Activated naive CD4-positive, alpha-beta T cell treated with anti-CD3 and anti-CD28 coated beads, Interleukin-2, amount 10 ng/mL, durations not matched to agents 7 days and 5 days (primary cell): ENCODE measurements around the gene GLUD1.
"Not testable (repeated sequence)": the region's sequence is repeated elsewhere in the genome, so short reads cannot be mapped to it uniquely, and the experiment has no call there.

Source experiments
- CTCF ChIA-PET: fragments of 350-600 bp; sonication (Branson Sonifier 250); formaldehyde crosslinking; loops from one replicate; lab custom pipeline; 2021; ENCODE audit warnings: antibody characterized with exemption; lab: Charles Lee
- DNase-seq: peaks from one replicate; pipeline ENCODE4 v3.0.0-alpha.2; 2020
- H3K27ac Mint-ChIP-seq: one replicate; pipeline ENCODE4 v1.8.0; 2021; ENCODE audit warnings: mild to moderate bottlenecking, moderate library complexity, mixed read lengths
- H3K27me3 Mint-ChIP-seq: one replicate; pipeline ENCODE4 v1.8.0; 2021; ENCODE audit warnings: mild to moderate bottlenecking, mixed read lengths
- H3K36me3 Mint-ChIP-seq: one replicate; pipeline ENCODE4 v1.8.0; 2021; ENCODE audit warnings: mixed read lengths
- H3K4me1 Mint-ChIP-seq: one replicate; pipeline ENCODE4 v1.8.0; 2021; ENCODE audit warnings: mixed read lengths
- H3K4me3 Mint-ChIP-seq: one replicate; pipeline ENCODE4 v1.8.0; 2021; ENCODE audit warnings: mild to moderate bottlenecking, moderate library complexity, mixed read lengths
- H3K9me3 Mint-ChIP-seq: one replicate; pipeline ENCODE4 v1.8.0; 2021; ENCODE audit warnings: mixed read lengths

The GLUD1 gene

GRCh38 chr10:87079106-87079836 lies 15.4 kb downstream of the GLUD1 start:
- Mint-ChIP-seq H3K36me3 (peaks cover 37% of the 10 kb centered on the region), H3K4me3 (no peak overlapping the region), H3K4me1 (peaks cover 20% of the 10 kb centered on the region), H3K27ac (no peak overlapping the region), H3K9me3 (peaks cover 2% of the 10 kb centered on the region), H3K27me3 (no peaks in the 10 kb centered on the region)
- CTCF ChIA-PET = no interaction called here
- no peak for DNase-seq

- DNase-seq, H3K9me3 Mint-ChIP-seq, H3K4me1 Mint-ChIP-seq, H3K27ac Mint-ChIP-seq, H3K4me3 Mint-ChIP-seq, CTCF ChIA-PET, H3K27me3 Mint-ChIP-seq: not testable (repeated sequence)
- H3K36me3 Mint-ChIP-seq = peaks cover 39% of the 10 kb centered on the region
These were observed 18.2 kb downstream of the GLUD1 start for GRCh38 chr10:87076421-87076820.

GRCh38 chr10:87072449-87072848 lies 22.2 kb downstream of the GLUD1 start:
- Mint-ChIP-seq H3K4me3 (no peak overlapping the region), H3K27ac (no peak overlapping the region), H3K4me1 (no peaks in the 10 kb centered on the region), H3K27me3 (no peaks in the 10 kb centered on the region), H3K36me3 (peaks cover 42% of the 10 kb centered on the region), H3K9me3 (no peaks in the 10 kb centered on the region)
- no peak for DNase-seq
- CTCF ChIA-PET = interaction anchor here (0.9 kb wide), 1 partner anchor 132 kb away, joined by 3 read pairs; no protein-coding TSS in a partner anchor

GRCh38 chr10:87068281-87068680 lies 26.4 kb downstream of the GLUD1 start:
- CTCF ChIA-PET = interaction anchor here (0.6 kb wide), 1 partner anchor 254 kb away, joined by 4 read pairs; no protein-coding TSS in a partner anchor
- H3K27ac Mint-ChIP-seq = no peak overlapping the region
- no peaks in the 10 kb centered on the region for H3K4me1 Mint-ChIP-seq
- H3K27me3 Mint-ChIP-seq = no peaks in the 10 kb centered on the region
- DNase-seq = no peak
- H3K36me3 Mint-ChIP-seq = peaks cover 62% of the 10 kb centered on the region
- no peak overlapping the region for H3K4me3 Mint-ChIP-seq
- no peaks in the 10 kb centered on the region for H3K9me3 Mint-ChIP-seq

- no peaks in the 10 kb centered on the region for H3K9me3 Mint-ChIP-seq
- H3K36me3 Mint-ChIP-seq = peaks cover 52% of the 10 kb centered on the region
- CTCF ChIA-PET = no interaction called here
- no peak for DNase-seq
- no peaks in the 10 kb centered on the region for H3K4me1 Mint-ChIP-seq
- H3K4me3 Mint-ChIP-seq = no peak overlapping the region
- no peaks in the 10 kb centered on the region for H3K27me3 Mint-ChIP-seq
- H3K27ac Mint-ChIP-seq = no peak overlapping the region
These were observed 27.8 kb downstream of the GLUD1 start for GRCh38 chr10:87066865-87067264.

- CTCF ChIA-PET = no interaction called here
- no peak overlapping the region for H3K4me3 Mint-ChIP-seq
- no peak for DNase-seq
- H3K9me3 Mint-ChIP-seq = no peaks in the 10 kb centered on the region
- no peak overlapping the region for H3K27ac Mint-ChIP-seq
- H3K4me1 Mint-ChIP-seq = no peaks in the 10 kb centered on the region
- H3K27me3 Mint-ChIP-seq = no peaks in the 10 kb centered on the region
- peaks cover 47% of the 10 kb centered on the region for H3K36me3 Mint-ChIP-seq
These were observed 28.5 kb downstream of the GLUD1 start for GRCh38 chr10:87066178-87066577.

- H3K27ac Mint-ChIP-seq = no peak overlapping the region
- no peaks in the 10 kb centered on the region for H3K27me3 Mint-ChIP-seq
- no peaks in the 10 kb centered on the region for H3K4me1 Mint-ChIP-seq
- no peak for DNase-seq
- no peak overlapping the region for H3K4me3 Mint-ChIP-seq
- H3K9me3 Mint-ChIP-seq = no peaks in the 10 kb centered on the region
- H3K36me3 Mint-ChIP-seq = peaks cover 52% of the 10 kb centered on the region
- CTCF ChIA-PET = no interaction called here
These were observed 30.0 kb downstream of the GLUD1 start for GRCh38 chr10:87064651-87065050.

- DNase-seq = no peak
- Mint-ChIP-seq H3K27me3 (no peaks in the 10 kb centered on the region), H3K4me1 (no peaks in the 10 kb centered on the region), H3K27ac (no peak overlapping the region), H3K36me3 (peaks cover 43% of the 10 kb centered on the region), H3K4me3 (no peak overlapping the region), H3K9me3 (no peaks in the 10 kb centered on the region)
- CTCF ChIA-PET = interaction anchor here (0.6 kb wide), 1 partner anchor 82 kb away, joined by 3 read pairs; no protein-coding TSS in a partner anchor
These were observed 34.2 kb downstream of the GLUD1 start for GRCh38 chr10:87060280-87060928.

GRCh38 chr10:87059401-87059800 lies 35.2 kb downstream of the GLUD1 start:
- Mint-ChIP-seq H3K9me3 (no peaks in the 10 kb centered on the region), H3K36me3 (peaks cover 41% of the 10 kb centered on the region), H3K4me1 (no peaks in the 10 kb centered on the region), H3K27ac (no peak overlapping the region), H3K27me3 (no peaks in the 10 kb centered on the region), H3K4me3 (no peak overlapping the region)
- no peak for DNase-seq
- CTCF ChIA-PET = no interaction called here

- Mint-ChIP-seq H3K9me3 (no peaks in the 10 kb centered on the region), H3K36me3 (peaks cover 34% of the 10 kb centered on the region), H3K4me3 (no peak overlapping the region), H3K27me3 (no peaks in the 10 kb centered on the region), H3K4me1 (no peaks in the 10 kb centered on the region), H3K27ac (no peak overlapping the region)
- CTCF ChIA-PET = no interaction called here
- no peak for DNase-seq
These were observed 36.5 kb downstream of the GLUD1 start for GRCh38 chr10:87058171-87058570.

GRCh38 chr10:87054373-87055295 lies 40.0 kb downstream of the GLUD1 start:
- no peaks in the 10 kb centered on the region for H3K27me3 Mint-ChIP-seq
- no peak for DNase-seq
- CTCF ChIA-PET = interaction anchor here (0.7 to 1.5 kb wide), 4 partner anchors 18 to 622 kb away, joined by 3 read pairs; partner anchors contain the start of gene SHLD2
- no peaks in the 10 kb centered on the region for H3K4me1 Mint-ChIP-seq
- peaks cover 34% of the 10 kb centered on the region for H3K36me3 Mint-ChIP-seq
- H3K9me3 Mint-ChIP-seq = no peaks in the 10 kb centered on the region
- H3K4me3 Mint-ChIP-seq = no peak overlapping the region
- H3K27ac Mint-ChIP-seq = no peak overlapping the region

GRCh38 chr10:87053577-87054181 lies 41.0 kb downstream of the GLUD1 start:
- no peaks in the 10 kb centered on the region for H3K9me3 Mint-ChIP-seq
- H3K4me1 Mint-ChIP-seq = no peaks in the 10 kb centered on the region
- H3K27me3 Mint-ChIP-seq = no peaks in the 10 kb centered on the region
- H3K36me3 Mint-ChIP-seq = peaks cover 30% of the 10 kb centered on the region
- DNase-seq = no peak
- CTCF ChIA-PET = no interaction called here
- H3K27ac Mint-ChIP-seq = no peak overlapping the region
- no peak overlapping the region for H3K4me3 Mint-ChIP-seq

- CTCF ChIA-PET = no interaction called here
- H3K27me3 Mint-ChIP-seq = no peaks in the 10 kb centered on the region
- H3K4me3 Mint-ChIP-seq = no peak overlapping the region
- DNase-seq = no peak
- no peak overlapping the region for H3K27ac Mint-ChIP-seq
- no peaks in the 10 kb centered on the region for H3K9me3 Mint-ChIP-seq
- H3K36me3 Mint-ChIP-seq = peaks cover 29% of the 10 kb centered on the region
- no peaks in the 10 kb centered on the region for H3K4me1 Mint-ChIP-seq
These were observed 41.5 kb downstream of the GLUD1 start for GRCh38 chr10:87053111-87053510.

- DNase-seq = no peak
- no peaks in the 10 kb centered on the region for H3K4me1 Mint-ChIP-seq
- CTCF ChIA-PET = no interaction called here
- no peaks in the 10 kb centered on the region for H3K27me3 Mint-ChIP-seq
- H3K27ac Mint-ChIP-seq = no peak overlapping the region
- H3K36me3 Mint-ChIP-seq = peaks cover 27% of the 10 kb centered on the region
- no peaks in the 10 kb centered on the region for H3K9me3 Mint-ChIP-seq
- H3K4me3 Mint-ChIP-seq = no peak overlapping the region
These were observed 49.2 kb downstream of the GLUD1 start for GRCh38 chr10:87045434-87045938.
